T-helper 9 cell (primary cell): ENCODE data around the gene PDSS2.
A peak's percentile ranks its signal among the peaks of the same experiment; 100 is the strongest.

ENCODE experiments used
- DNase-seq: peaks from one replicate; pipeline ENCODE4 v3.0.0-alpha.2; 2020

The PDSS2 gene

DNA sequence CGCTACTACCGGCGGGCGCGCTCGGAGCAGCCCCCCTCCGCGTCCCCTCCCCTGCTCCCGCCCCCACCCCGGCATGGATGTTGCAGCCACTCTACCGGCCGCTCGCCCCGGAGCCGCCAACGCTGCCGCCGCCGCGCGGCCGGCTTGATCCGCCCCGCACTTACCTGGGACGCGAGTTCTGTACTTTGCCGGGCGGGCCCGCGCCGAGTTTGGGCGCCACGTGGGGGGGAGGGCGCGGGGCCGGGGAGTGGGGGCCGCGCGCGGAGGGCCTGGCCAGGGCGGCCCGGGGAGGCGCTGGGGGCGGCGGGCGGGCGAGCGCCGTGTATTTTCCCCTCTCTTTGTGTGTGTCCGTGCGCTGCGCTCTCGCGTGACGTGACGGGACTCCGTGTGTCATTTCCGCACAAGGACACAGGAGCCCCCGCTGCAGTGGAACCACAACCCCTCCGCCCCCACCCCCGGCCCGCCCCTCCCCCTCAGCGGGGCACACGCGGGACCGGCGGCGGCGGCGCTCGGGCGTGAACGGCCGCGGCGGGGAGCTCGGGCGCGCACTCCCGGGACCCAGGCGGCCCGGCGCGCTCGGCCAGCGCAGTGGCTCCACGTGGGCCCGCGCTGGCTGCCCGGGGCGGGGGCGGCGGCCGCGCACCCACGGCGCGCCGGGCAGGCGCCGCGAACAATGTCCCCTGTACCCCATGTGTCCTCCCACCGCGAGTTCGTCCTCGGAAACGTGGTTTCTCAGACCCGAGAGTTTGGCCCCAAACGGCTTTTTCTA is 344.3 kb downstream of the PDSS2 start, which contains the start of gene BEND3:
Gene BEND3 (minus strand): TSS at position 590 of the 769 bp plus-strand sequence. CDS start 16,230 bp downstream, outside the sequence.
- peak; percentile 31 for DNase-seq

DNA sequence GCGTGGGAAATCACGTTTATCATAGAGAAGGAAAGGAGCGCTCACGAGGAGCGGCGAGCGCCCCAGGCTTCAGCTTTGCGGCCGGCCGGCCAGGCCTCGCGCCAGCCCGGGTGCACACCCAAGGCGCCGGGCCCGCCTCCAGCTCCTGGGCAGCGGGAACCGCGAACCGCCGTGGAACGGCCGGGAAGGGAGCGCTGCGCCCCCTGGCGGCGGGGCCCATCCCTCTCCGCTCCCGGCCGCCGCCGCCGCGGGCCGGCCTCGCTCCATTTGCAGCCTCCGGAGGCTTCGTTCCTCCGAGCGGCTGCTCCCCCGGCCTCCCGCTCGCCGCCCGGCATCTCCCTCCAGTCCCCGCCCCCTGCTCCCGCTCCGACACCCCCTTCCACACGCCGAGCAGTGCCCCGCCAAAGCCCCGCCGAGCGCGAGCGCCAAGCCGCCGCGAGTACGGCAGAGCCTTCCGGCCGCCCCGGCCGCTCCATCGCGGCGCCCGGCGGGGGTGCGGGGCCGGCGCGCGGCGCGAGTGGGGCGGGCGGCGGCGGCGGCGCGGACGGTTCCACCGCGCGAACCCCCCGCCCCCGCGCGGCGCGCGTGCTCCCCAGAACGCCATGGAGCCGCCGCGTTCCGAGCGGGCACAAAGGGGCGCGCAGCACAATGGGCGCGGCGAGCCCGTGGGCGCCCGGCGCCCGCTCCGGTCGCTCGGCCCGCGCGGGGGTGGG is 345.0 kb downstream of the PDSS2 start:
- DNase-seq, result peak; percentile 64

DNA sequence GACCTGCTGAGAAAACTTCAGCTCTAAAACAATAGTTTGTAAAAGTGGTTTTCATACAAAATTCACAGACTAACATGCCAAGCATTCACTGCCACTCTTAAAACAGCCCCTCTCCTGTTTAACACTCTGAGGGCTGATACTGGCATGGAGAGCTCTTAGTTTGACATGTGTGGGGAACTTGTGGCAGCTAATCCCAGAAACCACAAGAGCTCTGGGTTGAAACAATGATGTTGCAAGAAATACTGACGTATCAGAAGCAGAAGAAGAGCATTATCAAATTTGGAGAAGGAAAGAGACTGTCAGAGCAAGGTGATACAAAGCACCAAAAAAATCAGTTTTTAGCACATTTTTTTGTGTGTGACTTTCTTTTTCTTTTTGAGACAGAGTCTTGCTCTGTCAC is 349.2 kb downstream of the PDSS2 start:
- DNase-seq, result no peak

DNA sequence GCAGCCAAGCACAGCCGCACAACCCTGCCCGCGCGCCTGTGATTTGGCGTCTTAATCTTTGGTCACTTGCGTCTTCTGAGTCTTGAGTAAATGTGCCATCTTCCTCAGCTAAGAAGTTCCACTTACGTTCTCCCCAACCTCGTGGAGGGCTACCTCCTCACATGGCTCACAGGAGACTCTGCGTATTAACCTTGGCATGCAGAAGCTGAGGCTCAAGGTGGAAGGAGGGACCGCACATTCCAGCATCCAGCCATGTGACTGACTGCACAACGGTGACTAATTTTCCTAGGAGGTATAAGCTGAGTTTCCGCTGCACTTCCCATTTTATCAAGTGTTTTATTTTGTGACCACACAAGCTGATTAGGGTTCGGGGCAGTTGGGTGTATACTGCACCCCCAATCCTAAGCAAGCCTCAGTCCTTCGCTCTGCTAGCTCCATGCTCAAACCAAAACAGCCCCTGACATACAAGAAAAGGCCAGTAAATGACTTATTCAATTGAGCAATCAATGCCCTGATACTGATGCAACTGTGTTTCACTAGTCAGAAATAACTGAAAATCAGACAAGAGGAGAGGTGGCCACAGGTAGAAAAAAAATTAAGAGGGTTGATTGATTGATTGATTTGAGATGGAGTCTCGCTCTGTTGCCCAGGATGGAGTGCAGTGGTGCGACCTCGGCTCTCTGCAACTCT is 351.0 kb downstream of the PDSS2 start:
- DNase-seq, result no peak

DNA sequence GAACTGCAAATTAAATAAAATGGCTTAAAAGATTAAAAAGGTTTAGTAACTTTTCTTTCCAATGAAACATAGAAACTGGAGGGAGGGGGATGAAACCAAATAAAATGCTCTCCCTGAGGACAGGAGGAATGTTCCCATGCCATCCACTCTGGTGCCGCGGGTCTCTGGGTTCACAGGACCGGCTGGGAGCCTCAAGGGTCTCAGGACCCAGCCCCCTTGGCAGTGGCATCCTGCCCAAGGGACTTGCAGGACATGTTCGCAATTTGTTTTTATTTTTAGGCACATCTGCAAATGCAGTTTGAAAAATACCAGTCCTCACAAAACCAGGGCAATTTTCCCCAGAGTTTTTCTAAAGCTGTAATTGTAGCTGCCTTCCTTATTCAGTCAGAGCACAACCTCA is 351.6 kb downstream of the PDSS2 start:
- DNase-seq, result no peak

DNA sequence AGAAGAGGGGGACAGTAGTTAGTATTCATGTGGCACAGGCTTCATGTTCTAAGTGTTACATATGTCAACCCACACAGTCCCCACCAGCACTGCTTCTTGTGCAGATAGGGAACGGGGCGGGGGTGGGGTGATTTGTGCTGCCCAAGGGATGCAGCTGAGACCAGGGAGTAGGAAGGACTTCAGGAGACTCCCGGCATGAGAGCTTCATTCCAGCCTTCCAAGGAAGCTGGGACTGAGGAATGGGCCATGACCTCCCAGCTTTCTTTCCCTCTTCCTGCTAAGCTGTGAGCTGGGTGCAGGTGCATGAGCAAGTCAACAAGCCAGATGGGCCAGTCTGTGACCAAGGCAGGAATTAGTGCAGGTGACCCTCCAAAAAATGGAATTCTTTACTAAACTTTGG is 353.2 kb downstream of the PDSS2 start:
- DNase-seq, result no peak

DNA sequence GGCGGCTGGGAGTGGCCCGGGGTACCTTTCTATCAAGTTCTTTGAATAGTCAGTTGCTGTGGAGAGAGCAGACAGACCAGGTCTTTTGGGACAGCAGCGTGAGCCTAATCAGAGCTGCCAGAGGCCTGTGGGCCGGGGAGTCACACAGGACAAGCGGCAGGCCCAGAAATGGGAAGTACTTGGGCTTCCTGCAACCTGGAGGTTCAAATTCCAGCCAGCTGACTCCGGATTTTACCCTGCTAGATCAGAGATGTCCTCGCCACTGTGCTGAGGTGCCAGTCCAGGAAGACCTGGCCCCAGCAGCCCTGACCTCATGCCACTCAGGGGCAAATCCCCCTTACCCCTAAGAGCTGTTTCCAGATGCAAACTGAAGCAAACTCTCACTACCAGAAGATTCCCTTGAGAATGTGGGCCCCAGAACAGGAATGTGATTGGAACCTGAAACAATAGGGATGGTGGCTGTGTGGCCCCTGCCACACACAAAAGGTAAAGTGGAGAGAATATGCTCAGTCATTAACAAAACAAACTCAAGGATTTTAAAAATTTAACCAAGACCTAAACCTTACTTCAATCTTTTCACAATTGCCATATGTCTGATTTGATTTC is 353.8 kb downstream of the PDSS2 start:
- no peak for DNase-seq

DNA sequence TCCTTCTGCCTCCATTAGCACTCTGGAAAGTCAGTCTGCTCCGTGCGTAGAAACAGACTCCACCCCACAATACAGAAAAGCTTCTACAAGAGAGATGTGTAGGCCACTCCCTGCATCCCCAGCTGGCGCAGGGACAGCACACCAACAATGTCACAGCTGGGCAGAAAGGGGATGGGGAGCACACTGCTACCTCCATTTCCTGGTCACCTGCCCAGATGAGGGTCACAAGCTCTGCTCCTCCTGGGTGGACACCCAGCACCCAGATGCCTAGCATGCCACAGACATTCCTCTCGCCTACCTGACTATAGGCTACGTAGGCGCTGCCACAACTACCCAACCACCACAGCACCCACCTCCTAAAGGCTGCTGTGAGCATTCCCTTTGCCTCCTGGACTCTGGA is 356.3 kb downstream of the PDSS2 start:
- no peak for DNase-seq
